Activated T-cell treated with anti-CD3 and anti-CD28 coated beads, Interleukin-2, amount 50 U/mL, for 4 hours (primary cell): ENCODE measurements around the gene RXYLT1. TPM values are rescaled to one million over a fixed set of nuclear protein-coding genes. Genes with fewer than 3 reads are reported as not detected.
A peak's percentile ranks its signal among the peaks of the same experiment; 100 is the strongest.
"Not testable (repeated sequence)": the region's sequence is repeated elsewhere in the genome, so short reads cannot be mapped to it uniquely, and the experiment has no call there.

ENCODE experiments used
- ATAC-seq, 2 donors: fragments of 200-7000 bp; cut with Tn5 transposase; one replicate each; pipeline ENCODE4 v1.10.0; 2021
- DNase-seq: peaks from one replicate; pipeline ENCODE4 v3.0.0-alpha.2; 2020
- H3K27me3 Mint-ChIP-seq: one replicate; pipeline ENCODE4 v1.8.0; 2021; ENCODE audit warnings: low read depth, mixed read lengths
- H3K36me3 Mint-ChIP-seq: one replicate; pipeline ENCODE4 v1.8.0; 2022; ENCODE audit warnings: mixed read lengths; ENCODE audit not compliant: insufficient read depth
- H3K4me1 Mint-ChIP-seq: one replicate; pipeline ENCODE4 v1.8.0; 2021; ENCODE audit warnings: low read depth, mixed read lengths
- H3K4me3 Mint-ChIP-seq: one replicate; pipeline ENCODE4 v1.8.0; 2021; ENCODE audit warnings: mild to moderate bottlenecking, moderate library complexity, mixed read lengths
- H3K9me3 Mint-ChIP-seq: one replicate; pipeline ENCODE4 v1.8.0; 2021; ENCODE audit warnings: mixed read lengths
- total RNA-seq, 3 donors: library from RNA; stranded (reverse); gene quantifications; one replicate each; pipeline ENCODE4 v1.2.1, GENCODE V29; 2021

RXYLT1 gene
- total RNA-seq = 10 to 100 TPM; 23.8 to 29.7 (median 27.1) TPM

GRCh38 chr12:63779498-63780481 is at the start of gene RXYLT1:
RXYLT1 (plus strand) TSS chr12:63779909; CDS start chr12:63779961, 52 bp downstream.
- Mint-ChIP-seq H3K9me3 (no peaks in the 10 kb centered on the region), H3K36me3 (peaks cover 28% of the 10 kb centered on the region), H3K4me1 (peaks cover 23% of the 10 kb centered on the region), H3K27me3 (no peaks in the 10 kb centered on the region), H3K4me3 (peak within 1 kb of the TSS; percentile 98)
- ATAC-seq (peak; percentile 95), DNase-seq (peak; percentile 83)

- not testable (repeated sequence) for DNase-seq, H3K4me3 Mint-ChIP-seq, H3K4me1 Mint-ChIP-seq, H3K36me3 Mint-ChIP-seq, ATAC-seq, H3K9me3 Mint-ChIP-seq, H3K27me3 Mint-ChIP-seq
These were observed 46.9 kb upstream of the RXYLT1 start for GRCh38 chr12:63732779-63733178.

- not testable (repeated sequence) for H3K9me3 Mint-ChIP-seq, H3K4me1 Mint-ChIP-seq, H3K27me3 Mint-ChIP-seq, DNase-seq, ATAC-seq, H3K36me3 Mint-ChIP-seq, H3K4me3 Mint-ChIP-seq
These were observed 46.1 kb upstream of the RXYLT1 start for GRCh38 chr12:63733585-63733984.

- H3K27me3 Mint-ChIP-seq, DNase-seq, H3K36me3 Mint-ChIP-seq, ATAC-seq, H3K4me1 Mint-ChIP-seq, H3K9me3 Mint-ChIP-seq, H3K4me3 Mint-ChIP-seq: not testable (repeated sequence)
These were observed 39.2 kb upstream of the RXYLT1 start for GRCh38 chr12:63740551-63740950.

GRCh38 chr12:63741431-63741830 is 38.3 kb upstream of the RXYLT1 start:
- not testable (repeated sequence) for ATAC-seq

GRCh38 chr12:63744110-63744509 is 35.6 kb upstream of the RXYLT1 start:
- H3K27me3 Mint-ChIP-seq, DNase-seq: not testable (repeated sequence)

More at GRCh38 chr12:63741431-63741830, 38.3 kb upstream of the RXYLT1 start:
- not testable (repeated sequence) for H3K36me3 Mint-ChIP-seq, H3K4me1 Mint-ChIP-seq, H3K4me3 Mint-ChIP-seq, DNase-seq, H3K9me3 Mint-ChIP-seq, H3K27me3 Mint-ChIP-seq

GRCh38 chr12:63746470-63746869 is 33.2 kb upstream of the RXYLT1 start:
- H3K4me1 Mint-ChIP-seq, H3K27me3 Mint-ChIP-seq, H3K36me3 Mint-ChIP-seq, ATAC-seq, H3K9me3 Mint-ChIP-seq, H3K4me3 Mint-ChIP-seq, DNase-seq: not testable (repeated sequence)

More at GRCh38 chr12:63744110-63744509, 35.6 kb upstream of the RXYLT1 start:
- H3K9me3 Mint-ChIP-seq, H3K4me1 Mint-ChIP-seq, H3K36me3 Mint-ChIP-seq, H3K4me3 Mint-ChIP-seq, ATAC-seq: not testable (repeated sequence)

- H3K4me3 Mint-ChIP-seq, H3K27me3 Mint-ChIP-seq, ATAC-seq, DNase-seq, H3K9me3 Mint-ChIP-seq, H3K36me3 Mint-ChIP-seq, H3K4me1 Mint-ChIP-seq: not testable (repeated sequence)
These were observed 32.6 kb upstream of the RXYLT1 start for GRCh38 chr12:63747136-63747535.

- Mint-ChIP-seq H3K9me3 (no peaks in the 10 kb centered on the region), H3K36me3 (no peaks in the 10 kb centered on the region), H3K4me1 (peaks cover 4% of the 10 kb centered on the region), H3K4me3 (no peak overlapping the region), H3K27me3 (no peaks in the 10 kb centered on the region)
- ATAC-seq = no peak
- DNase-seq = no peak
These were observed 32.2 kb upstream of the RXYLT1 start for GRCh38 chr12:63747553-63747952.

GRCh38 chr12:63752283-63752682 is 27.4 kb upstream of the RXYLT1 start:
- Mint-ChIP-seq H3K27me3 (peaks cover 5% of the 10 kb centered on the region), H3K9me3 (no peaks in the 10 kb centered on the region), H3K4me3 (no peak overlapping the region), H3K4me1 (peaks cover 4% of the 10 kb centered on the region), H3K36me3 (no peaks in the 10 kb centered on the region)
- DNase-seq = no peak
- ATAC-seq = no peak

- Mint-ChIP-seq H3K36me3 (no peaks in the 10 kb centered on the region), H3K27me3 (peaks cover 7% of the 10 kb centered on the region)
These were observed 26.9 kb upstream of the RXYLT1 start for GRCh38 chr12:63752841-63753240.

GRCh38 chr12:63753743-63754142 is 26.0 kb upstream of the RXYLT1 start:
- H3K27me3 Mint-ChIP-seq = peaks cover 11% of the 10 kb centered on the region
- no peak overlapping the region for H3K4me3 Mint-ChIP-seq
- DNase-seq (no peak), ATAC-seq (no peak)
- H3K9me3 Mint-ChIP-seq = no peaks in the 10 kb centered on the region
- H3K4me1 Mint-ChIP-seq = peaks cover 4% of the 10 kb centered on the region
- H3K36me3 Mint-ChIP-seq = no peaks in the 10 kb centered on the region

More at GRCh38 chr12:63752841-63753240, 26.9 kb upstream of the RXYLT1 start:
- no peak for ATAC-seq
- no peak overlapping the region for H3K4me3 Mint-ChIP-seq
- H3K9me3 Mint-ChIP-seq = no peaks in the 10 kb centered on the region
- no peak for DNase-seq
- peaks cover 4% of the 10 kb centered on the region for H3K4me1 Mint-ChIP-seq

GRCh38 chr12:63764481-63764880 is 15.2 kb upstream of the RXYLT1 start:
- H3K36me3 Mint-ChIP-seq = no peaks in the 10 kb centered on the region
- DNase-seq (no peak), ATAC-seq (no peak)

GRCh38 chr12:63766498-63766897 is 13.2 kb upstream of the RXYLT1 start:
- no peak overlapping the region for H3K4me3 Mint-ChIP-seq
- H3K4me1 Mint-ChIP-seq = no peaks in the 10 kb centered on the region
- H3K36me3 Mint-ChIP-seq = no peaks in the 10 kb centered on the region
- H3K9me3 Mint-ChIP-seq = peaks cover 25% of the 10 kb centered on the region
- peaks cover 18% of the 10 kb centered on the region for H3K27me3 Mint-ChIP-seq
- DNase-seq = no peak
- no peak for ATAC-seq

More at GRCh38 chr12:63764481-63764880, 15.2 kb upstream of the RXYLT1 start:
- Mint-ChIP-seq H3K4me3 (no peak overlapping the region), H3K9me3 (peaks cover 12% of the 10 kb centered on the region), H3K4me1 (no peaks in the 10 kb centered on the region), H3K27me3 (peaks cover 13% of the 10 kb centered on the region)

- Mint-ChIP-seq H3K9me3 (peaks cover 25% of the 10 kb centered on the region), H3K27me3 (peaks cover 18% of the 10 kb centered on the region), H3K4me1 (no peaks in the 10 kb centered on the region), H3K4me3 (no peak overlapping the region), H3K36me3 (no peaks in the 10 kb centered on the region)
- DNase-seq (no peak), ATAC-seq (no peak)
These were observed 9.3 kb upstream of the RXYLT1 start for GRCh38 chr12:63770375-63770774.
